GM12891 (cell line): Measurements from ENCODE around the gene GTF3C5.

Experiments
- PAX5 ChIP-seq: IDR thresholded peaks from 2 replicates; pipeline ENCODE4 v1.6.1; 2011; ENCODE audit warnings: low read length, moderate library complexity, mild to moderate bottlenecking; ENCODE audit not compliant: insufficient read depth, severe bottlenecking
- POLR2A ChIP-seq: IDR thresholded peaks from 2 replicates; pipeline ENCODE4 v1.6.1; 2011; ENCODE audit warnings: low read depth, low read length, control low read depth
- POLR2AphosphoS5 ChIP-seq: IDR thresholded peaks from 2 replicates; pipeline ENCODE4 v1.6.1; 2011; ENCODE audit warnings: low read depth, low read length, control low read depth
- POU2F2 ChIP-seq: IDR thresholded peaks from 2 replicates; pipeline ENCODE4 v1.6.1; 2011; ENCODE audit warnings: low read depth, mild to moderate bottlenecking, control low read depth, low read length, moderate library complexity
- SPI1 ChIP-seq: IDR thresholded peaks from 2 replicates; pipeline ENCODE4 v1.6.1; 2011; ENCODE audit warnings: low read depth, low read length, control low read depth
- TAF1 ChIP-seq: IDR thresholded peaks from 2 replicates; pipeline ENCODE4 v1.6.1; 2011; ENCODE audit warnings: low read depth, low read length, control low read depth

GRCh38 chr9:132998831-132999635, 31.8 kb upstream of the GTF3C5 start:
- TF ChIP-seq POLR2A, result no peak
- no peak for TF ChIP-seq POLR2AphosphoS5
- no peak for TF ChIP-seq PAX5
- TF ChIP-seq TAF1, result no peak
- TF ChIP-seq SPI1, result no peak
- TF ChIP-seq POU2F2, result no peak
